Dermis blood vessel endothelial cell (primary cell): ENCODE data around the gene DNAJC5. TPM values are rescaled to one million over a fixed set of nuclear protein-coding genes. Genes with fewer than 3 reads are reported as not detected.
"Not testable (repeated sequence)": the region's sequence is repeated elsewhere in the genome, so short reads cannot be mapped to it uniquely, and the experiment has no call there.

ENCODE experiments used
- DNase-seq: peaks from one replicate; pipeline ENCODE4 v3.0.0; 2010
- total RNA-seq: library from RNA; depleted of rRNA; stranded (reverse); fragments of >200 nt; gene quantifications from 2 replicates; pipeline ENCODE4 v1.2.3, GENCODE V29; 2014

The DNAJC5 gene
- total RNA-seq, 1 donor from 2014 or later: 90.9 TPM

DNA sequence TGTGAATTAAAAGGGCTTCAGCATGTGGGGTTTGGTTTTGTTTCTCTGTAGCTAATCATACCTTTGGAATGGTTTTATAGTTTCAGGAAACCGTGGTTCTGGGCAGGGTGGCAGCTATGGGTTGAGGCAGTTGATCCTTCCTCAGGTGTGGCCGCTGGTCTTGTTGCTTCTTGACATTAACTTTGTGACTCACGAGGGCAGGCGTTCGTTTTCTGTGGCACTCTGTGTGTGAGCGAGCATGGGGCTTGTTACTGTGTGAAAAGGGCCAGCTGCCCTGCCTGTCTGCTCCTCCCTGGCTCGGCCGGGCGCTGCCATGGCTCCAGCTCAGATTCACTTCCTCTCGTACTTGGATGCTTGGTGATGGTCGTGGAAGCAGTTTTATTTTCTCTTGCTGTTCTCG, 16.2 kb downstream of the DNAJC5 start:
- peak; percentile 23 for DNase-seq

DNA sequence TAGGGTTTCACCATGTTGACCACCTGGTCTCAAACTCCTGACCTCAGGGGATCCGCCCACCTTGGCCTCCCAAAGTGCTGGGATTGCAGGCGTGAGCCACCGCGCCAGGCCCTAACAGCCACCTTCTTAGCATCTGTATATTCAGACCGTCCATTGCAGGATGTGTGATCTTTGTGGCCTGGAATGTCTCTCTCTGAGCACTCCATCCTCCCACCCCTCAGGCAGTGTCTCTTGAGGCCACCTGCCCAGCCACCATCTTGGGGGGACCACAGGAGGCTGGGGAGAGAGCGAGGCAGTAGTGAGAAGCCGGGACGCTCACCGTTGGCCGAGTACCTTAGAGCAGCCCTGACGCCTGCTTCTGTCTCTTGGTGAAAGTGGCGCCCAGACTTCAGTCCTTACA, 18.8 kb downstream of the DNAJC5 start:
- DNase-seq: no peak

DNA sequence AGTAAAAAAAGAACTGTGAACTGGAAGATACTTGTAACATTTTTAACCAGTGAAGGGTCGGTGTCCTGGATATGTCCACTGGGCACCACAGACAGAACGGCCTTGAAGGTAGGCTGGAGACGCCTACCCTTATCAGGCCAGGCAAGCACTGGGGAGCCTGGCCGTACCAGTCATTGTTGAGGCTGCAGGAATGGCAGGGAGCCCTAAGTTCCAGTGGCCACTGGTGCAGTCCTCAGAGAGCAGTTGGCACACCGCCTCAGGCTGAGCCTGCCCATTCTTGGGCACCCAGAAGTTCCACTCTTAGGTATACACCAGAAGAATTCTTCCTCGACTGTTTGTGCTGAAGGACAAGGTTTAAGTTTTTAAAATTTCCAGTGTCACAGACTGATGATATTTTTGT, 20.5 kb downstream of the DNAJC5 start:
- DNase-seq: no peak

DNA sequence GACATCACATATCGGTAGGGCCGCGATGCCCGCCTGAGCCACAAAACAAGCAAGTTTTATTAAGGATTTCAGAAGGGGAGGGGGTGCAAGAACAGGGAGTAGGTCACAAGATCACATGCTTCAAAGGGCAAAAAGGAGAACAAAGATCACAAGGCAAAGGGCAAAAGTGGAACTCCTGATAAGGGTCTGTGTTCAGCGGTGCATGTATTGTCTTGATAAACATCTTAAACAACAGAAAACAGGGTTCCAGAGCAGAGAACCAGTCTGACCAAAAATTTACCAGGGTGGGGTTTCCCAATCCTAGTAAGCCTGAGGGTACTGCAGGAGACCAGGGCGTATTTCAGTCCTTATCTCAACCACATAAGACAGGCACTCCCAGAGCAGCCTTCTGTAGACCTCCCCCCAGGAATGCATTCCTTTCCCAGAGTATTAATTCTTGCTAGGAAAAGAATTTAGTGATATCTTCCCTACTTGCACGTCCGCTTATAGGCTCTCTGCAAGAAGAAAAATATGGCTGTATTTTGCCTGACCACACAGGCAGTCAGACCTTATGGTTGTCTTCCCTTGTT, 21.5 kb downstream of the DNAJC5 start:
- not testable (repeated sequence) for DNase-seq

DNA sequence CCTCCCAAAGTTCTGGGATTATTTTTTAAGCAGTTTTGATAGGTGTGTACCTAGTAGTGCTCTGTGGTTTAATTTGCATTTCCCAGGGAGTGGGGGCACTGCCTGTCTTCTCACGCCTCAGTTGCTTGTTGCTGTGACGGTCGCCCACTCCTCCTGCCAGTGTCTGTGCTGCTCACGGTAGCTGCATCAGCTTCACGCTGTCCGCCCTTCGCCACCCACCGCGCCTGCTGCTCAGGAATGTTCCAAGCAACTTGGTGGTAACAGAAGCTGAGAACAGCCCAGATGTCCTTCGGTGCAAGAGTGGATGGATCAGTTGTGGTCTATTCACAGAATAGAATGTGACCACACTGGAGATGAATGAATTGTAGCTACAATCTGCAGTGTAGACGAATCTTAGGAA, 22.9 kb downstream of the DNAJC5 start:
- no peak for DNase-seq

DNA sequence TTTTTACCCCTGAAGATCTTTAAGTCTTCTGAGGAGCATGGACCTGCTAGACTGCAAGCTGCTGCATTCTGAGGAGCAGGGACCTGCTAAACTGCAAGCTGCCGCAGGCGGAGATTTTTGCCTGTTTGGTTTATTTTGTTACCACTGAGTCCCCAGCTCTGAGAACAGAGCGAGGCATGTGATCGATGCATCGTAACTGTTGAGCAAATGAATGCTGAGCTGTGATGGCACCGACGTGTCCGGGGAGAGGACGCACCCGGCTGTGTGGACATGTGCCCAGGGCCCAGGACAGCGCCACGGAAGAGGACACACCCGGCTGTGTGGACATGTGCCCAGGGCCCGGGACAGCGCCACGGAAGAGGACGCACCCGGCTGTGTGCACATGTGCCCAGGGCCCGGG, 24.2 kb downstream of the DNAJC5 start:
- DNase-seq: no peak

DNA sequence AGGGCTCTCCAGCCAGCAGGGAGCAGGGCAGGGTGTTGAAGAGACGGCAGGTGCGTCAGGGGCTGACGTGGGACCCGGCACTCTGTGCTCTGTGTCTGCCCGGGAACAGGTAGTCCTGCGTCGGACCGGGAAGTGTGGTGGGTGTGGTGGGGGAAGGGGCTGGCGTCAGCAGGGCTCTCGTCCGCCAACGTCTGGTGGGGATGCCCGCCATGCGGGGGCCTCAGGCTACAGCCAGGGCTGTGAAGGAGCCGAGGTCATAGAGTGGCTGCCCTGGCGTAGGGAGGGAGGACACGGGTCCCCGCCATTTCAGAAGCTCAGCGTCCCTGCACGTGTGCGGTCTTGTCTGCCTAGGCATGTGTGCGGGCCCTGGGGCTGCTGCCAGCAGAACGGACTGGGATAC, 25.3 kb downstream of the DNAJC5 start:
- DNase-seq: no peak

DNA sequence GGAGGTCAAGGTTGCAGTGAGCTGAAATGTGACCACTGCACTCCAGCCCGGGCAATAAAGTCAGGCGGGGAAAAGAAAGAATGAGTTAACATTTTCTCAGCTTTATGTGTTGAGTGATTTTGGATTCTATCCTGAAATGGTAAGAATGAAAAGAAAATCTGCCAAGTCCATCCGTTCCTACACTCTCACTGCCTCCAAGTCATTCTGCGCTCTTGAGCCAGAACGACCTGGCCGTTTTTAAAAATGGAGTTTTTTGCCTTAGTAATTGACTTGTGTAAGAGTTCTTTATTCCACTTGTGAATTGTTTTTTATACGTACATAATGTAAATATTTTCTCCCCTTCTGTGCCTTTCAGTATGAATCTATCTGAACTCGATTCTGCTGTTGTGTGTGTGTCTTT, 28.7 kb downstream of the DNAJC5 start:
- no peak for DNase-seq

DNA sequence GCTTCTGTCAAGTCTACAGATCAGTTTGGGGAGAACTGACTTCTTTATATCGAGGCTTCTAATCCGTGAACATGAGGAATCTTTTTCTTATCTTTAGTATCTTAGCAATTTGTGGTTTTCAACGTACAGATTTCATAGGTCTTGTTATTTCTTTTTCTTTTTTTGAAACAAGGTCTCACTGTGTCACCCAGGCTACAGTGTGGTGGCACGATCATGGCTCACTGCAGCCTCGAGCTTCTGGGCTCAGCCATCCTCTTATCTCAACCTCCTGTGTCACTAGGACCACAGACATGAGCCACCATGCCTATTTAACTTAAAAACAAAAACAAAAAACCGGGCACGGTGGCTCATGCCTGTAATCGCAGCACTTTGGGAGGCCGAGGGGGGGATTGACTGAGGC, 29.3 kb downstream of the DNAJC5 start:
- no peak for DNase-seq

DNA sequence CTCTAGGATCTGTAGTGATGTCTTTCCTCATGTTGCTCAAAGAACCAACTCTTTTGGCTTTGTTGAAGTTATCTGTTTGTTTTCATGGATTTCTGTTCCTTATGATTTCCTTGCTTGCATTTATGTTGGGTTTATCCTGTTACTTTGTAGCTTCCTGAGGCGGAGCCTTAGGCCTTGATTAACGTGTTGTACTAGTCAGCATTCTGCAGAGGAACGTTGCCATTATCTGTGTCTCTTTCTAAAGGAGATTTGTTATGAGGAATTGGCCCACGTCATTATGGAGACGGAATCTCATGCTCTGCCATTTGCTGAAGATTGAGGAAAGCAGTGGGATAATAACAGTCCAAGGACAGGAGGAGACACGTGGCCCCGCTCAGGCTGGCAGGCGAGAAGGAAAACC, 31.4 kb downstream of the DNAJC5 start:
- no peak for DNase-seq

DNA sequence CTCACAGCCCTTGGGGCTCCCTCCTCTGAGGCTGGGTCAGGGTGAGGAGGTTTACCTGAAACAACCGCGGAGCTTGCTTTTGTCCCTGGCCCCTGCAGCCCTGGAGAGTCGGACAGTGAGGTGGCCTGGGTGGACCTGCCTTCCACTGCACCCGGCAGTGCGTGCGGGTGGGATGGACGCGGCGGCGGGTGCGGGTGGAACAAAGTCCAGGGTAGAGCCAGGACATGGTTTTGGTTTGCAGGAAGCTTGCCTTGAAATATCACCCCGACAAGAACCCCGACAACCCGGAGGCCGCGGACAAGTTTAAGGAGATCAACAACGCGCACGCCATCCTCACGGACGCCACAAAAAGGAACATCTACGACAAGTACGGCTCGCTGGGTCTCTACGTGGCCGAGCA, 34.1 kb downstream of the DNAJC5 start:
- no peak for DNase-seq

DNA sequence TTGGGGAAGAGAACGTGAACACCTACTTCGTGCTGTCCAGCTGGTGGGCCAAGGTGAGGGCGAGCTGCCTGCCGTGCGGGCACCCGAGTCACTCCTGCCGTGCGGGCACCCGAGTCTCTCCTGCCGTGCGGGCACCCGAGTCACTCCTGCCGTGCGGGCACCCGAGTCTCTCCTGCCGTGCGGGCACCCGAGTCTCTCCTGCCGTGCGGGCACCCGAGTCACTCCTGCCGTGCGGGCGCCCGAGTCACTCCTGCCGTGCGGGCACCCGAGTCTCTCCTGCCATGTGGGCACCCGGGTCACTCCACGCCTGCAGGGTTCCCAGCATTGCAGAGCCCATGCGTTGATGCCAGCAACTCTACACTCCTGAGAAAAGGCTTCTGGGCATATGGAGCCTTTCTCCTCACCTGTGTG, 34.6 kb downstream of the DNAJC5 start:
- DNase-seq: not testable (repeated sequence)

DNA sequence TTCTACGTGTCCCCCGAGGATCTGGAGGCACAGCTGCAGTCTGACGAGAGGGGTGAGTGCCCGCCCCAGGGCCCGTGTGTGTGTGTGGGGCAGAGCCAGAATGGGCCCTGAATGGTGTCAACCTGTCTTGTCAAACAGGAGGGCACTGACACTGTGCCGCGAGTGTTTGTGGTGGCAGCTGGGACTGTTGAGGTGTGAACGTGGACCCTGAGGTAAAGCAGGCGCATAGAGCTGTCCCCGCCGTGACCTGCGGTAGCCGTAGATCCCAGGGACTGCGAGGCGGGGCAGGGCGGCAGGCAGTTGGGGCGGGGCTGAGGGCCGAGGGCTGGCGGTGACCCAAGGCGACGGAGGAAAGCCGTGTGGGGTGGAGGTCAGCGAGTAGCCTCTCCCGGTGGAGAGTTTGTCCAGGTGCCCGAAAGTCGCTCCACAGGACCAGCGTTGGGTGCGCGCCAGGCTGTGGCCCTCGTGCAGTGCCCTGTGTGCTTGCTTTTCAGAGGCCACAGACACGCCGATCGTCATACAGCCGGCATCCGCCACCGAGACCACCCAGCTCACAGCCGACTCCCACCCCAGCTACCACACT, 36.1 kb downstream of the DNAJC5 start:
- DNase-seq: no peak

DNA sequence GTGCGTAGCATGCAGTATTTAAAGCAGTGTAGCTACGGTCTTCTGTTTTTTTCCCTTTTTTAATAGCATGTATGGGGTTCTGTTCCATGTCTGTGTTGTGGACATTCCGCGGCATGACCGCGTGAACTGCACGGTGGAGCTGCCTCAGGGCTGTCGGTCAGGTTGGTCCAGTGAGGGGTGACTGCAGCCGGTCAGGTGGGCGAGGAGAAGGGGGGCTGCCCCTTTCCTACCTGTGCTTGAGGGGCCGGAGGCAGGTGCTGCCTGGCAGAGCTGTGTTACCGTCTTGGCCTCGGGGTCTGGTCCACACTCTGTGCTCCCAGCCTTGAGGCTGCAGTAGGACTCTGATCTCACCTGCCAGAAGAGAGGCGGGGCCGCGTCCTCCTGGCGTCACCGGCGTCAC, 36.8 kb downstream of the DNAJC5 start:
- no peak for DNase-seq

DNA sequence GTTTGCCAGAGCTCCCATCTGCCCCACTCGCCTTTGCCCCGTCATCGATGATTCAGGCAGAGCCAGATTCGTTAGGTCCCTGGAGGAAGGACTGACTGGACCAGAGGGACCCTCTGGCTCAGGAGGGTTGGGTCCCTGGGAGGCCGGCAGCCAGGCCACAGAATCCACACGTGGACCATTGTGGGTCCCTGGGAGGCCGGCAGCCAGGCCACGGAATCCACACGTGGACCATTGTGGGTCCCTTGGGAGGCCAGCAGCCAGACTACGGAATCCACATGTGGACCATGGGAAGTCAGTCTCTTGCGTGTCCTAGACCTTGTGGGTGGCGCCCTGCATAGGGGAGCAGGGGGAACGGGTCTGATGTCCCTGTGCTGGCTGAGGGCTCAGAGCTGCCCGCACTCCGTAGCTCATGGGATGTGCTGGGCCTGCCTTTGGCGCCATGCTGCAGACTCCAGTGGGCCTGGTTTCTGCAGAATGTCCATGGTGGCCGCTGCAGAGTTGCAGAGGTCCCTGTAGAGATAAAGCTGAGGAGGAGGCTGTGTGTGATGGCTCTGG, 37.8 kb downstream of the DNAJC5 start:
- DNase-seq: no peak

DNA sequence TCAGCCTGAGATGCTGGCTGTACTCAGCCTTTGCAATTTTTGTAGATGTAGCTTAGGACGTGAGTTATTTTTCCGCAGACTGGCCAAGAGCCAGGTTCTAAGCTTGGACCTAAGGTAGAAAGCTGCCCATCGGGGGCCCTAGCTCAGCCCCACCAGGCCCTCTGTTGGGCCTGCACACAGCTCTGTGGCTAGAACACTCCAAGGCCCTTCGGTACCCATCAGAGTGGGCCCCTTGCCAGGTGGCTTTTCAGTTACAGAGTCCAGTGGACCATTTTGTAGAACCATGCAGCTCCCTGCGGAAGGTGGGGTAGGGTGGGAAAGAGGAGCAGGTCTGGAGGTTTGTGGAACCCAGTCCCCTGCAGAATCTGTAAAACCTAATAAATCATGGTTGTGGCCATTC, 38.7 kb downstream of the DNAJC5 start:
- no peak for DNase-seq

DNA sequence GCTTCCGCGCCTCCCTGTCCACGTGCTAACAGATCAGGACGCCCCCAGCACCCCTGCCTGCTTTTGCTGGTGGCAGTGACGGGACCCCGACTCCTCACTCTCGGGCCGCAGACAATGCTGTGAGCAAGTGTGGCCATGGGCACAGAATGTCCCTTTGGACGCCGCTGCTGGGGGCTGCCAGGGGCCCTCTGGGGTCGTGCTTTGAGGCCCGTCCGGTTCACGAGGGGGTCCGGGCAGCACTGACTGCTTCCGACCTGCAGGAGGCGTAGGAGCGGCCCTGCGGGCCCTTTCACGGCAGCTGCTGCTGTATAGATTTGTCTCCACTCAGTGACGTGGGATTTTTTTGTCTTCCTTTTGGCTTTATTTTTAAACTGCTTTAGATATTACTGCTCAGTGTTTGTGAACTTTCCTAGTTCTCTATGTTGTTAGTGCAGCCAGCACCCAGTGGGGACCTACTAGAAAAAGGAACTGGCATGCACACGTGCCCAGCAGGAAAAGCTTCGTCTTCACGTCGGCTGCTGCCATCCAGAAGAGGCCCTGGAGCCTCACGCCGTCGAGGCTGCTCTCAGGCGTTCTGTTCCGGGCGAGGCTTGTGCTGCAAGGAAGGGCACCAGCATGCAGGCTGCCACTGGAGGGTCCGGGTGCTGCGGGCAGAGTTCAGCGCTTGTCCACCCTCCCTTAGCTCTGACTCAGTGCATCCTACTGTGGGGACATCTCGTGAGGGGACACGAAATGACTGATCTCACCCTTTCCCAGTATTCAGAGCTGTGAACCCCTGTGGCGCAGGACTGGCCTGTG, 39.5 kb downstream of the DNAJC5 start:
- DNase-seq: peak; percentile 36

DNA sequence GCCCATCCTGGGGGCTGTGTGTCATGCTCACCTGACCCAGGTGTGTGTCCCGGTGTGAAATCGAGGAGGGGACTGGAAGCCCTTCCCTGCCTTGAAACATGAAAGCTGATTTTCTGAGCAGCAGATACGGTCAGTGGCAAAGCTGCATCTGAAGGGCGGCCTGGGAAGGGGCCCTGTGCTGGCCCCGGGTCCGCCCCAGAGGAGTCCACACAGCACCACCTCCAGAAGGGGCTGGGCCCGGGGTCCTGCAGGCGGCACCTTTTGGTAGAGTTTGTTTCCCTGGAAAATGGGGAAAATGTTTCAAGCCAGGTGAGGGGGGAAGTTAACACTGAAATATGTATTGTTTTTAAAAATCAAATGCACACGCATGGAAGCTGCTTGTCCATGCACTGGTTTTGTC, 40.5 kb downstream of the DNAJC5 start:
- DNase-seq: no peak

DNA sequence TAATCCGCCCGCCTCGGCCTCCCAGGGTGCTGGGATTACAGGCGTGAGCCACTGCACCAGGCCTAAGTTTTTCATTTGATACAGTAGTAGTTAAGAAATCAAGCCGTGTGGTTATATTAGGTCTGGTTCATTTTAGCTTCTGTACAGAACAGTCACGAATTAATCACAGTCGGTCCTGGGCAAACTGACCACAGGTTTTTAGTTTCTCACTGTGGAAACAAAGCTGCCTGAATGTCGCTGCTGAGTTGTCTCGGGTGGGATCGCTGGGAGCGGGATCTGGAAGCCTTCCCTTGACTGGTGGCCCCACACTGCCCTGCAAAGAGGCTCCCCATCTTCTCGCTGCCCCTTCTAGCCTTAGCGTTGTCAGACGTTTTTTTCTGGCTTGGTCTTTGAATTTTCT, 42.7 kb downstream of the DNAJC5 start:
- no peak for DNase-seq

DNA sequence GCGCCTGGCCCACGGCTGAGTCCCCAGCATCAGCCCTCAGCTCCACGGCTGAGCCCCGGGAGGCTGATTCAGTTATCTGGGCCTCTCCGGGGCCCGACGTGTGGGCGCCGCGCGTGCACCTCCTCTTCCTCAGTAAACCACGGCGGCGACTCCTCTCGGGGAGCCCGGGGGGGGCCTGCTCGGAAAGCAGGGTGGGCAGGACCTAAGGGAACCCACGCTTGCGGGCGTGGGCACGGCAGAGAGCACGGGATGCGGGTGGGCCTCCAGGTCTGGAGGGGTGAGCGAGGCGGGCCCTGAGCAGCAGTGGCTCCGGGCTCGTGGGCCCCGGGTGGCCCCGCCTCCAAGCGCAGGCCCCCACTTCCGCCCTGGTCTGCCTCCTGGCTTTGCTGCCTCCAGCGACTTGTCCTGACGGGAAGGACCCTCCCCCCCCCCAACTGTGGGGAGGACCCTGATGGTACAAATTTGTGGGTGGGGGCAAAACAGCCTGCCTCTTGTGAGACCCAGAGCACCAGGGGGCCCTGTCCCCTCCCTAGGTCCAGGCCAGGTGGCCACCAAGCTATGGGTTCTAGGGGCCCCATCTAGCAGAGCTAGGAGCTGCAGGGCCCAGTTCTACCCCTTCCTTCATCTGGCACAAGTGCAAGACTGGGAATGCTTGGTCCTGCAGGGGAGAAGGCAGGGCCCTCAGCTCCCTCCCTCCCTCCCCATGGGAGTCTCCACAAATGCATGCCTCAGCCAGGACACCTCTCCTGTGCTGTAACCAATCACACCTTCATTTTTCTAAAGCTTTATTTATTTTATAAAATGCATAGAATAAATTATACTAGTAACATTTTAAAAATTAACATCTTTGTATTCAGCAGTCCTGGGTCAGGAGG, 44.4 kb downstream of the DNAJC5 start:
- no peak for DNase-seq

DNA sequence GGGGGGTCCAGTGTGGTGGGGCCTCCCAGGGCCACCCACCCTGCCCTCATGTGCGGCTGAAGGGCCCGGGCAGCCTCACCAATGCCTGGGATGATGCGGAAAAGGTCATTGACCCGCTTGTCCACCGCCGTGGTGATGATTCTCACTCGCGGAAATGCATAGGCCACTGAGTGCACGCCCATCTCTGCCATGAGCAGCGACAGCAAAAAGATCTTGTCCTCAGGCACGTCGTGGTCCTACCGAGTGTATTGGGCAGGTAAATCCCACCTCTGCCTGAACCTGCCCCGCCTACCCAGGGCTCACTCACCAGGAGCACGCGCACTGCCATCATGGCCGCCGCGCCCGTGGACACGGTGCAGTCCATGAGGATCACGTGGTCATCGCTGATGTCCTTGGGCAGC, 45.1 kb downstream of the DNAJC5 start:
- no peak for DNase-seq

DNA sequence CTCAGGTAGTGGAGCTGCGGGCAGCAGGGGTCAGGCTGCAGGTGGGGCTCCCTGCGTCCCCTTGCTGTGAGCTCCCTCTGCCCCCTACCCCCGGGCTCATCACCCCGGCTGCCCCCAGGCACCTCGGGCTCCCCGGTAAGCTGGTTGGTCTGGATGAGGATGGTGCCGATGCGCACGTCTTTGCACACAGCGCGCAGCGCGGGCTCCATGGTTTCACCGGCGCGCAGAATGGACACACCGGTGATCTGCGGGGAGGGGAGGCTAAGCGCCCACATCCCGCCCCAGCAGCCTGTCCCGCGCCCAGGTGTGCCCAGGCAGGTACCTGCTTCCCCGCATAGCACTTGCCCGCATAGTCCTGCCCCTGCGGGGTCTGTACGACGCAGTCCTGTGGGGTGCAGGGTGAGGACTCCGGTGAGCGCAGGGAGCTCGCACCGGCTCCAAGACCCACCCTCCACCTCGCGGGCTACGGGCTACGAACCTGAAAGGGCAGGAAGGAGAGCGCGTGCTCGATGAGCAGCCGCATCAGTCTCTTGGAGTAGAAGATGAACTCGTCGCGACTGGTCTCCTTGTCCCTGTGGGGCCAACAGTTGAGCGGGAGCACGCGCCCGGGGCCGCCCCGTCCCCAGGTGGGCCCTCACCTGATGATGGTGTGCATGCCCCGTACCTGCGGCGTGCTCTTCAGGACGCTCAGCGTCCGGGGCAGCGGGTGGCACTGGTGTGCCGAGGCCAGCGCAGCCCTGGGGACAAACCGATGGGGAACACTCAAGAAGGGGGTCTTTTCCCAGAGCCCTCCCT, 45.7 kb downstream of the DNAJC5 start:
- no peak for DNase-seq
